NOMO-1 (cell line): ENCODE data around the gene TEX22.

Experiments
- DNase-seq, 2 experiments: peaks; one replicate each; lab custom pipeline; 2025; ENCODE audit not compliant: unreplicated experiment in 2 of 2; lab: John Stamatoyannopoulos, UW

TEX22 gene

DNA sequence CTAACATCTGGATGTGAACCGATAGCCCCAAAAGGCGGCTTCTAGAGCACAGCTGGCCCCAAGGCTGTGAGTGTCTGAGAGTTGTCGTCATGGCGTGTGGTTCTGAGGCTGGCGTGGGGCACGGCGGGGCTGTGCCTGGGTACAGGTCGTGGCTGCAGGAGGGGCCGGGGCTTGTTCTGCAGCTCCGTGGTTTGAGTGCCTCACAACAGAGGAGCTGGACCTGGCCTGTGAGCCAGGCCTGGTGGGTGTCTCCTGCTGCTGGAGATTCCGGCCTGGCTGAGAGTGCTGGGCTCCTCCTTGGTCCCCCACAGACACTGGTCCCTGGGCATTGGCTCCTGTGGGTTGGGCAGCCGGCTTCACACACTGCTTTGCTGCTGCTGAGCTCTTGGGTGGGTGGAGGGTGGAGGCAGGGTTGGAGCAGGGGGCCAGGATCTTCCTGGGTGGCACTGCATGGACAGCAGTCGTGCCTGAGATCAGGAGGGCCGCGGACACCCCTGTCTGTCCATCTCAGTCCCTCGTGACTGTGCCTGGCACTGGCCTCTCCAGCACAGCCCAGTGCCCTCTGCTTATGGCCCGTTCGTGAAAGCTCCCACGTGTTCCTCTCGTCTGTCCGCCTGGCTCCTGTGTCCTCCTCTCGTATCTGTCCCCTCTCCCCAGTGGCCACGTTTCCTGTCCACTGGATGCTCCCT, 31.8 kb upstream of the TEX22 start:
- no peak for DNase-seq

DNA sequence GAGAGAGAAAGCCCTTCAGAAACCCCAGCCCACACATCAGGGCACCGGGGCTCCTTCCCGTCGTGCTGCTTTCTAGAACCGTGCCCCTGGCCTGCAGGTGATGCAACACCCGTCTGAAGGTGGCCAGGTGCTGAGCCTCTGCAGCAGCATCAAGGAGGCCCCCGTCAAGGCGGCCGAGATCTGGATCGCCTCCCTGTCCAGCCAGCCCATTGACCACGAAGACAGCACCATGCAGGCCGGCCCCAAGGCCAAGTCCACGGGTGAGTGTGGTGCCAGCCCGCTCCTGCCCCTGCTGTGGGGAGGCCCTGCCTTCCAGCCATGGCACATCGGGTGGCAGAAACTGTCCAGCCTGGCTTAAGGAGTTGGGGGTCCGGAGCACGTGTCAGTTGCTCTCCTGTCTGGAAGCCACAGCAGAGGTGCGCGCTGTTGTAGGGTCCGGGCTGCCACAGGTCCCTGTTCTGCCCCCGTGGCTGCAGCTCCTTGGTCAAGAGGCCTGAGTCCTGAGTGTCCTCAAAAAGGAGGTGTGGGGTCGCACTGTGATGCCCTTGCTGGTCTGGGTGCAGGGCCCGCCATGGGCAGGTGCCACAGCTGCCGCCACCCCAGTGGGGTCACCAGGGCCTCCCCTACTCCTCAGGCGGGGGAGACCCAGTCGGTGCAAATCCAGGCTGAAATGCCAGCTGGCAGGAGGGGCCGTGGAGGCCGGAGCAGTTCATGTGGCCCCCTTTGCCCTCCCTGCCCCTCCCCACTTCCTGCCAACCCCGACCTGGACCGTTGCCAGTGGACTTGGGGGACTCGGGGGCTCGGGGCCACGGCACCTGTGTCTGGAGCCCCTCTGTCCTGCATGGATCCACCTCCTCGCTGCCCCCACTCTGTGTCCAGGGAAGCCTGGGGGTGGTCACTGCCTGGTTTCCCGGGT, 31.0 kb upstream of the TEX22 start:
- DNase-seq = no peak

- DNase-seq = no peak
Observed at GRCh38 chr14:105368032-105368417, 30.3 kb upstream of the TEX22 start.

DNA sequence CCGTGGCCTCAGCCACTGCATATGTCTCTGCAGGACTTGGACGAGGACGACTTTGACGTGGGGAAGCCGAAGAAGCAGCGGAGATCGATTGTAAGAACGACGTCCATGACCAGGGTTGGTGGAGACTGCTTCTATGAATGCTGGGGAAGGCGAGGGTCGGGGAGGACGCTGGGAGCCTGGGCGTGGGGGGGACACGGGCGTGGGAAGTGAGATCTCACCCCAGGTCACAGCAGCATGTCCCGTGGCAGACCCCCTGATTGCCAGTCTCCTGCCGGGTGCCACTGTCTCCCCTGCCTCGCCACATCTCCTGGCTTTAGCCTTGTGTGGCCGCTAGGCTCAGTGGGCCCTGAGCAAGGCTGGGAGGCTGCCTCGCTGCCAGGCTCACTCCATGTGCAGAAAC, 29.9 kb upstream of the TEX22 start:
- no peak for DNase-seq

GRCh38 chr14:105368910-105369652, 29.3 kb upstream of the TEX22 start:
- DNase-seq = no peak

- DNase-seq = no peak
Observed at GRCh38 chr14:105369653-105370040, 28.7 kb upstream of the TEX22 start.

GRCh38 chr14:105374389-105374788, 23.9 kb upstream of the TEX22 start:
- DNase-seq = no peak

DNA sequence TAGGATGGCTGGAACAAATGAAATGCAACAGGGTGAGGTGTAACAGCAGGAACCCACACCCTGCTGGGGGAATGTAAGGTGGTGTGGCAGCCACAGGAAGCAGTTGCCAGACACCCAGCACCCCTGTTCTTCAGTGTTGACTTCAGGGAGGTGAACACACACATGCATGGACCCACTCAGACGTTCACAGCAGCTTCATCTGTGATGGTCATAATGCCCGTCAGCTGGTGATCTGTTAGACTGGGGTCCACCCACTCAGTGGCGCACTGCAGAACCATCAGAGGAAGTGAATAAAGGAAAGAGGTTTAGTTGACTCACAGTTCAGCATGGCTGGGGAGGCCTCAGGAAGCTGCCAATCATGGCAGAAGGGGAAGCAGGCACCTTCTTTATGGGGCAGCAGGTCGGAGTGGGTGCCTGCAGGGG, 22.7 kb upstream of the TEX22 start:
- DNase-seq = peak; percentile 40 to 82

GRCh38 chr14:105376521-105377440, 21.6 kb upstream of the TEX22 start:
- no peak for DNase-seq

- DNase-seq = no peak
Observed at GRCh38 chr14:105377555-105378182, 20.7 kb upstream of the TEX22 start.

GRCh38 chr14:105378199-105378598, 20.1 kb upstream of the TEX22 start:
- no peak for DNase-seq

- DNase-seq = no peak
Observed at GRCh38 chr14:105378873-105379685, 19.3 kb upstream of the TEX22 start.

- no peak for DNase-seq
Observed at GRCh38 chr14:105379946-105380345, 18.4 kb upstream of the TEX22 start.

DNA sequence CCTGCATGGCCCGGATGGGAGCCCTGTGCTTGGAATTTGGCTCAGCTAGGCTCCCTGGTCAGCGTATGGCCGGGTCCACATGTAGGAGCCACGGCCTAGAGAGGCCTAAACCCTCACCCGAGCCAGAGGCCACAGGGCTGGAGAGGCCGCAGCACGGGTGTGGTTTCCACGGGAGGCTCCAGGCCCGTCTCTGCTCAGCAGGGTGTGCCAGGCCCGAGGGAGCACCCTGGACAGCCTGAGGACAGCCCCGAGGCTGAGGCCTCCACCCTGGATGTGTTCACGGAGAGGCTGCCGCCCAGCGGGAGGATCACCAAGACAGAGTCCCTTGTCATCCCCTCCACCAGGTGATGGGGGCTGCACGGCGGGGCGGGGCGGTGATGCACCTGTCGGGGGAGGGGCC, 17.6 kb upstream of the TEX22 start:
- DNase-seq = no peak

GRCh38 chr14:105381446-105382342, 16.6 kb upstream of the TEX22 start:
- no peak for DNase-seq

DNA sequence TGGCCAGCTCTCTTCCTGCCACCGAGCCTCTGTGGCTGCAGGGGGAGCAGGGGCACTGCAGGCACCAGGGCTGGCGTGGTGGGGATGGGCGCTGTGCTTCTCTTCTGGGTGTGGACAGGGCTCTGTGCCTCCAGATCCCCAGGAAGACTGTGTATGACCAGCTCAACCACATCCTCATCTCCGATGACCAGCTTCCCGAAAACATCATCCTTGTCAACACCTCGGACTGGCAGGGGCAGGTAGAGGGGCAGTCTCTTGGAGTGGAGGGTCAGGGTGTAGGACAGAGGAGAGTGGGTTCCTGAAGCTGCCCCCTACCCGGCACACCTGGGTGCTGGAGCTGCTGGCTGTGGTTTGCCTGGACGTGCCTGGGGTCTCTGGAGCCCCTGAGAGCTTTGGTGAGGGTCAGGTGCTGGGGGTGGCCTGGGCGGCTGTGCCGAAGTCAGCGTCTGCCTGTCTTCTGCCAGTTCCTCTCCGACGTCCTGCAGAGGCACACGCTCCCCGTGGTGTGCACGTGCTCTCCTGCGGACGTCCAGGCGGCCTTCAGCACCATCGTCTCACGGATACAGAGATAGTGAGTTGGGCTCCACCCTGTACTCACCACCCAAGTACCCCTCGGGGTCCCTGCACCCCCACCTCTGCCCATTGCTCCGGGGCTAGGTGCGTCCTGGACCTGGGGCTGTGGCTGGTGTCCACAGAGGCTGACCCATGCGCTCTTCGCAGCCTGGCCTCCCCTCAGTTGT, 15.8 kb upstream of the TEX22 start:
- DNase-seq = no peak

DNA sequence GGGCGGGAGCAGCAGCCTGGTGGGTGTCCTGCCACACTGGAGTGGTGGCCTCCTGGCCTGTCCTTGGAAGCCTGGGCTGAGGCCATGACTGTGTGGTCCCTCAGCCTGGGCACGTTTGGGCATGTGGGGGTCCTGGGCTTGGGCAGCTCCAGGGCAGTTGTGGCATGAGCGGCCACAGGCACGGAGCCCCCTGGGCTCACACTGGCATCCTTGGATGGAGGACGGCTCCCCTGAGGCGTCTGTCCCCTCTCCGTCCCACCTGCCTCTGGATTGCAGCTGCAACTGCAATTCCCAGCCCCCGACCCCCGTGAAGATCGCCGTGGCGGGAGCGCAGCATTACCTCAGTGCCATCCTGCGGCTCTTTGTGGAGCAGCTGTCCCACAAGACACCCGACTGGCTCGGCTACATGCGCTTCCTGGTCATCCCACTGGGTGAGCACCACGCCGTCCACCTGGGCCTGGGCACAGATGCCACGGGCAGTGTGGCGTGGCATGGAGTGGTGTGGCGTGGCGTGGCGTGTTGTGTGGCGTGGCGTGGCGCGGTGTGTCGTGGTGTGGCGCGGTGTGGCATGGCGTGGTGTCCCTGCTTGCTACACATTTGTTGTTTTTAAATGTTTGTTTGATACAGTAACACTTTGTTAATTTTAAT, 15.1 kb upstream of the TEX22 start:
- DNase-seq = no peak
